Measurements from ENCODE around the gene MPP1.

MPP1 gene

DNA sequence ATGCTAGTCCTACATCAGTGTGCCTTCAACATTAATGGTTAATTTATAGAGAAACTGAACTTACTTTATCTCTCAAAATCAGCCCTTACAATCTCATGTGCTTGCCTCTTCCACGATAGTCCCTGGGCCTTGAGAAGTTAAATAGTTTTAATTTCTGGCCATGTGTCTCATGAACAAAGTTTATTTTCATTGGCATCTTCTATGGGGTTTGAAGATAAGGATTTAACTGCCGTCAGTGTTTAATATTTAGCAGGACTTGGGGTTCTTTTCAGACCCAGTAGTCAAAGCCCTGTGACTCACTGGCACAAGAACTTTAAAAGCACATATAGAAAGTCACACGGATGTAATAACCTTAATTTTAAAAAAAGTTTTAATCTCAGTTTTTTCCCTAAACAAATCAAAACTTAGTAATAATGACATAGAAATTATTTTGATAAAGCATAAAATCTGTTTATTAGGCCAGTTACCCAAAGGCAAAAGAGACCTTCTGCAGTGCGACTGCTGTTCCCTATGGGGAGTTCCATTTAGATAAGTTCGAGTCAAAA is 10.1 kb upstream of the MPP1 start:
- Histone ChIP-seq H3K79me2 (ENCODE audit: control insufficient read depth, low read length) (no peaks in the 10 kb centered on the region), H3K36me3 (ENCODE audit: control insufficient read depth, low read length) (no peaks in the 10 kb centered on the region), H3F3A (ENCODE audit: control insufficient read depth, insufficient read depth) (no peaks in the 10 kb centered on the region), H3K27ac (ENCODE audit: low read depth, low read length) (no peak overlapping the region), H4K20me1 (ENCODE audit: control insufficient read depth, insufficient read depth, low read depth, low read length) (no peaks in the 10 kb centered on the region), H3K4me3 (ENCODE audit: low read length) (no peak overlapping the region), H3K4me2 (ENCODE audit: low read length) (no peak overlapping the region), H3K27me3 (ENCODE audit: control insufficient read depth, low read length) (no peaks in the 10 kb centered on the region), H3K4me1 (ENCODE audit: control insufficient read depth, low read length) (peaks cover 17% of the 10 kb centered on the region), H3K9me2 (replicated peaks; ENCODE audit: control insufficient read depth, low read length) (no peaks in the 10 kb centered on the region), H3K9me3 (ENCODE audit: control insufficient read depth, insufficient read depth, low read length) (no peaks in the 10 kb centered on the region)
- TF ChIP-seq EZH2phosphoT487 (IDR thresholded peaks at IDR 0.05; ENCODE audit: borderline replicate concordance, low read length) = no peak
- TF ChIP-seq, protein P1, sequence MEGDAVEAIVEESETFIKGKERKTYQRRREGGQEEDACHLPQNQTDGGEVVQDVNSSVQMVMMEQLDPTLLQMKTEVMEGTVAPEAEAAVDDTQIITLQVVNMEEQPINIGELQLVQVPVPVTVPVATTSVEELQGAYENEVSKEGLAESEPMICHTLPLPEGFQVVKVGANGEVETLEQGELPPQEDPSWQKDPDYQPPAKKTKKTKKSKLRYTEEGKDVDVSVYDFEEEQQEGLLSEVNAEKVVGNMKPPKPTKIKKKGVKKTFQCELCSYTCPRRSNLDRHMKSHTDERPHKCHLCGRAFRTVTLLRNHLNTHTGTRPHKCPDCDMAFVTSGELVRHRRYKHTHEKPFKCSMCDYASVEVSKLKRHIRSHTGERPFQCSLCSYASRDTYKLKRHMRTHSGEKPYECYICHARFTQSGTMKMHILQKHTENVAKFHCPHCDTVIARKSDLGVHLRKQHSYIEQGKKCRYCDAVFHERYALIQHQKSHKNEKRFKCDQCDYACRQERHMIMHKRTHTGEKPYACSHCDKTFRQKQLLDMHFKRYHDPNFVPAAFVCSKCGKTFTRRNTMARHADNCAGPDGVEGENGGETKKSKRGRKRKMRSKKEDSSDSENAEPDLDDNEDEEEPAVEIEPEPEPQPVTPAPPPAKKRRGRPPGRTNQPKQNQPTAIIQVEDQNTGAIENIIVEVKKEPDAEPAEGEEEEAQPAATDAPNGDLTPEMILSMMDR (IDR thresholded peaks at IDR 0.05; ENCODE audit: low read depth, low read length, poor library complexity, severe bottlenecking) = no peak

DNA sequence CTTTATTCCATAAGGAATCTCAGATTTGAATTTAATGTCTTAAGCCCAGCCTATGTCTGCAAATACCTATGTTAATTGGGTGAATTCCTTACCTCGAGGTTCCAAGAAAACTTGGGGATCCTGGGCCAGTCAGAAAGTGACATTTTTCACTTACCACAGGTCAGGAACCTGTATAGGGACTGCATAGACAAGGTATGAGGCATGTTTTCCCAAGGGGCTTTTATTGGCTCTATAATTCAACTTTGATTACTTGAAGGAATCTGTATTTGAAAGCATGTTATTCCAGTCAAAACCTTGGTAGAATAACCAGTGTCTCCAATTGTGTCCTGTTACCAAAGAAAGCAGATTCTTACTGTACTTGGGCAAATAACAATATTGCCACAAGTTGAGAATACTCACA is 8.5 kb upstream of the MPP1 start:
- H3K9me2 ChIP-seq (replicated peaks; ENCODE audit: control insufficient read depth, low read length) = no peaks in the 10 kb centered on the region
- TF ChIP-seq, protein P1 (IDR thresholded peaks at IDR 0.05; ENCODE audit: low read depth, low read length, poor library complexity, severe bottlenecking) = no peak
- no peak for TF ChIP-seq EZH2phosphoT487 (IDR thresholded peaks at IDR 0.05; ENCODE audit: borderline replicate concordance, low read length)
- no peaks in the 10 kb centered on the region for H3K27me3 ChIP-seq (ENCODE audit: control insufficient read depth, low read length)
- no peak overlapping the region for H3K27ac ChIP-seq (ENCODE audit: low read depth, low read length)
- H3K4me3 ChIP-seq (ENCODE audit: low read length) = no peak overlapping the region
- no peak overlapping the region for H3K4me2 ChIP-seq (ENCODE audit: low read length)
- no peaks in the 10 kb centered on the region for H3K79me2 ChIP-seq (ENCODE audit: control insufficient read depth, low read length)
- H4K20me1 ChIP-seq (ENCODE audit: control insufficient read depth, insufficient read depth, low read depth, low read length) = no peaks in the 10 kb centered on the region
- no peaks in the 10 kb centered on the region for H3F3A ChIP-seq (ENCODE audit: control insufficient read depth, insufficient read depth)
- no peaks in the 10 kb centered on the region for H3K9me3 ChIP-seq (ENCODE audit: control insufficient read depth, insufficient read depth, low read length)
- peaks cover 2% of the 10 kb centered on the region for H3K4me1 ChIP-seq (ENCODE audit: control insufficient read depth, low read length)
- no peaks in the 10 kb centered on the region for H3K36me3 ChIP-seq (ENCODE audit: control insufficient read depth, low read length)

DNA sequence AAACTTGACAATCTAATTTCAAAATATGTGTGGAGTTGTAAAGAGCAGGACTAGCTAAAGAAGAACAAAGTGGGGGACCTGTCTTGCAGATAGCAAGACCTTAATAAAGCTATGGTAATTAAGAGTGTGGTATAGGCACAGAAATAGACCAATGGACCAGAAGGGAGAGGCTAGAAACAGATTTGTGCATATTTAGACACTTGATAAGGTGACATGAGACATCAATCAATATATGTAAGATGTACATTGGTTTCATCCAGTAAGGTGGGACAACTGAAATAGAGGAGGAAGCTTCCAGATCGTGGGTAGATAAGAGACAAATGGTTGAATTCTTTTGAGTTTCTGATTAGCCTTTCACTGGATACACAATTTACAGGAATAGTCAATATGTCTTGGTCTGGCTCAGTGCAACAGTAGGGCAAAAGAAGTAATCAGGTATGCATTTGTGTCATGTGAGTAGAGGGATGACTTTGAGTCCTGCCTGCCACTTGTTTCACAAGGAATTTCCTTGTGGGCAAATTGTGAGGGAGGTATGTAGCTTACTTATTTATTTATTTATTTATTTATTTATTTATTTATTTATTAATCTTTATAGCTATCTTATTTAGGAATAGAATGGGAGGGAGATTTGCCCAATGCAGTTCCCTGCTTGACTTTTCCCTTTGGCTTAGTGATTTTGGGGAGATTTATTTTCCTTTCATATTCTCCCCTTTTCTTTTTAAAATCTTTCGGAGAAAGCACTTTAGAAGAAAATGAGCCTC is 7.2 kb upstream of the MPP1 start:
- Histone ChIP-seq H3K79me2 (ENCODE audit: control insufficient read depth, low read length) (no peaks in the 10 kb centered on the region), H3F3A (ENCODE audit: control insufficient read depth, insufficient read depth) (no peaks in the 10 kb centered on the region), H3K4me1 (ENCODE audit: control insufficient read depth, low read length) (no peaks in the 10 kb centered on the region), H3K9me3 (ENCODE audit: control insufficient read depth, insufficient read depth, low read length) (no peaks in the 10 kb centered on the region), H4K20me1 (ENCODE audit: control insufficient read depth, insufficient read depth, low read depth, low read length) (no peaks in the 10 kb centered on the region), H3K9me2 (replicated peaks; ENCODE audit: control insufficient read depth, low read length) (no peaks in the 10 kb centered on the region), H3K36me3 (ENCODE audit: control insufficient read depth, low read length) (no peaks in the 10 kb centered on the region), H3K27me3 (ENCODE audit: control insufficient read depth, low read length) (no peaks in the 10 kb centered on the region), H3K4me2 (ENCODE audit: low read length) (no peak overlapping the region), H3K4me3 (ENCODE audit: low read length) (no peak overlapping the region), H3K27ac (ENCODE audit: low read depth, low read length) (no peak overlapping the region)
- TF ChIP-seq, protein P1 (IDR thresholded peaks at IDR 0.05; ENCODE audit: low read depth, low read length, poor library complexity, severe bottlenecking) = no peak
- TF ChIP-seq EZH2phosphoT487 (IDR thresholded peaks at IDR 0.05; ENCODE audit: borderline replicate concordance, low read length) = no peak

All from DOHH2 (cell line).